ENCODE results near the gene RNF223.
"Not testable (repeated sequence)": the region's sequence is repeated elsewhere in the genome, so short reads cannot be mapped to it uniquely, and the experiment has no call there.

RNF223 gene

DNA sequence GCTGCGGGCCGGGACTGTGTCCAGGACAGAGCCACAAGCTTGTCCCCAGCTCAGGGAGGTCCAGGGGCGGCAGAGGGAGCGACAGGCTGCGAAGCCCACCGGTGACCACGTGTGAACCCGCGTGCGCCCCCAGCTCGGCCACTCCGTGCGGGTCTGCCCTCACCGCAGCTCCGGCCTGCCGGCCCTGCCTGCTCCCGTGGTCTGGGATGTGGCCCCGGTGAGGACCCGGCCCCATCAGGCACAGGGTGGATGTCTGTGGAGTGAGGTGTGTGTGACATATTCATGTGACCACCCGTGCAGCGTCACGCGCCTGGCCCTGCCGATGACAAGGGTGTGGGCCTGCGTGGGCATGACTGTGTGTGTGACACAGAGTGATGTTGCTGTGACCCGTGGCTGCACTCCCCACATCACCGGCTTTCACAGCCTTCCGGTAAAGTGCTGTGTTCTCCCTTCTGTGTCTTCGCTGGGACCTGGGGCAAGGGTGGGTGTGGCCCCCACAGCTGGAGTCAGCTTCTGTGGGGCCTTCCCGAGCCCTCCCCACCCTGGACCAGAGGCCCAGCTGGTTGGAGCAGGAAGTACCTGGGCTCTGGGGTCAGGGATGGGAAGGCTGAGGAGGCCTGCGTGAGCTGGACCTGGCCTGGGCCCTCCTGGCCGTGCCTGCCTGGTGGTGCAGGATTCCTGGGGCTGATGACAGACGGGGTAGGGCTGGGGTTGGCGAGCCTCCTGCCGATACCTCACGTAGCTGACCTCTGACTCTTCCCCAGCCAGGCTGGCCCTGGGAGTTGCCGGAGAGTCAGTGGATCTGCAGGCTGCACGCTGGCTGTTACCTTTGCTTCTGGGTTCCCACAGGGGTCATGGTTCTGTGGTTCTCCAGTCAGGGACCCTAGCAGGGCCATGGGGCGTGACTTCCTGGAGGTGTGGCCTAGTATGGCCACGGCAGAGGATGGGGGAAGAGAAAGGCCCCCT is 4.1 kb downstream of the RNF223 start:
- no peak for DNase-seq

- no peak for DNase-seq
These were observed 4.9 kb downstream of the RNF223 start for GRCh38 chr1:1069056-1069710.

DNA sequence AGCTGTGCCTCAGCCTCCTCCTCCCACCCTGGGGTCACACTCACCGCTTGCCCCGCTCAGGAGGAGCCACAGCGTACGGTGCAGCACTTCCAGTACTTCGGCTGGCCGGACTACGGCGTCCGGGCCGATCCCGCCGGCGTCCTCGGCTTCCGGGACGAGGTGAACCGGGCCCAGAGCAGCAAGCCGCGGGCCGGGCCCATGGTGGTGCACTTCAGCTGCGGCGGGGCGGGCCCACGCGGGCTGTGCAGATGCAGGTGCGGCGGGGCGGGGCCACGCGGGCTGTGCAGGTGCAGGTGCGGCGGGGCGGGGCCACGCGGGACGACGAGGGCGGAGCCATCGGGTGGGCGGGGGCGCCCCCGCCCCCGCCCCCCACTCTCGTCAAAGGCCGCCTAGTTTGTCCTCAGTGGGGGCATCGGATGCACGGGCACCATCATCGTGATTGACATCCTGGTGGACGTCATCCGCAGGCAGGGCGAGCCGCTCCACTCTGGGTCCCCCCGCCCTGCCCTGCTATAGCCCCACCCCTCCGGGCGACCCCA is 5.5 kb downstream of the RNF223 start:
- no peak for DNase-seq

GRCh38 chr1:1067860-1068516 is 6.1 kb downstream of the RNF223 start:
- DNase-seq = no peak

GRCh38 chr1:1067284-1067859 is 6.7 kb downstream of the RNF223 start:
- DNase-seq = no peak

GRCh38 chr1:1066403-1067283 is 7.5 kb downstream of the RNF223 start:
- no peak for DNase-seq

DNA sequence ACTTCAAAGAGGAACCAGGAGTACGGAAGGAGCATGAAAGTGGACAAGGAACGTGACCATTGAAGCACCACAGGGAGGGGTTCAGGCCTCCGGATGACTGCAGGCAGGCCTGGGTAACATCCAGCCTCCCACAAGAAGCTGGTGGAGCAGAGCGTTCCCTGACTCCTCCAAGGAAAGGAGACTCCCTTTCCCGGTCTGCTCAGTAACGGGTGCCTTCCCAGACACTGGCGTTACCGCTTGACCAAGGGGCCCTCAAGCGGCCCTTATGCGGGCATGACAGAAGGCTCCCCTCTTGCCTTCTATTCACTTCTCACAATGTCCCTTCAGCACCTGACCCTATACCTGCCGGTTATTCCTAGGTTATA is 8.2 kb downstream of the RNF223 start:
- not testable (repeated sequence) for DNase-seq

DNA sequence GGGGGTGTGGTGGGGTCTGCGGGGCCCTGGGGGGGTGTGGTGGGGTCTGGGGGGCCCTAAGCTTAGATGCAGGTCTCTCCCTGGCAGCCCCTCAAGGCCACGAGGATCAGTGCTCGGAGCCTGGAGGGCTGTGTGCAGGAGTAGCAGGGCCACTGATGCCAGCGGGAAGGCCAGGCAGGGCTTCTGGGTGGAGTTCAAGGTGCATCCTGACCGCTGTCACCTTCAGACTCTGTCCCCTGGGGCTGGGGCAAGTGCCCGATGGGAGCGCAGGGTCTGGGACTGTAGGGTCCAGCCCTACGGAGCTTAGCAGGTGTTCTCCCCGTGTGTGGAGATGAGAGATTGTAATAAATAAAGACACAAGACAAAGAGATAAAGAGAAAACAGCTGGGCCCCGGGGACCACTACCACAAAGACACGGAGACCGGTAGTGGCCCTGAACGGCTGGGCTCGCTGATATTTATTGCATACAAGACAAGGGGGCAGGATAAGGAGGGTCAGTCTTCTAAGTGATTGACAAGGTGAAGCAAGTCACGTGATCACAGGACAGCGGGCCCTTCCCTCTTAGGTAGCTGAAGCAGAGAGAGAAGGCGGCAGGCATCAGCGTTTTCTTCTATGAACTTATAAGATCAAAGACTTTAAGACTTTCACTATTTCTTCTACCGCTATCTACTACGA is 8.7 kb downstream of the RNF223 start:
- DNase-seq = no peak

GRCh38 chr1:1063945-1064831 is 9.9 kb downstream of the RNF223 start:
- no peak for DNase-seq

DNA sequence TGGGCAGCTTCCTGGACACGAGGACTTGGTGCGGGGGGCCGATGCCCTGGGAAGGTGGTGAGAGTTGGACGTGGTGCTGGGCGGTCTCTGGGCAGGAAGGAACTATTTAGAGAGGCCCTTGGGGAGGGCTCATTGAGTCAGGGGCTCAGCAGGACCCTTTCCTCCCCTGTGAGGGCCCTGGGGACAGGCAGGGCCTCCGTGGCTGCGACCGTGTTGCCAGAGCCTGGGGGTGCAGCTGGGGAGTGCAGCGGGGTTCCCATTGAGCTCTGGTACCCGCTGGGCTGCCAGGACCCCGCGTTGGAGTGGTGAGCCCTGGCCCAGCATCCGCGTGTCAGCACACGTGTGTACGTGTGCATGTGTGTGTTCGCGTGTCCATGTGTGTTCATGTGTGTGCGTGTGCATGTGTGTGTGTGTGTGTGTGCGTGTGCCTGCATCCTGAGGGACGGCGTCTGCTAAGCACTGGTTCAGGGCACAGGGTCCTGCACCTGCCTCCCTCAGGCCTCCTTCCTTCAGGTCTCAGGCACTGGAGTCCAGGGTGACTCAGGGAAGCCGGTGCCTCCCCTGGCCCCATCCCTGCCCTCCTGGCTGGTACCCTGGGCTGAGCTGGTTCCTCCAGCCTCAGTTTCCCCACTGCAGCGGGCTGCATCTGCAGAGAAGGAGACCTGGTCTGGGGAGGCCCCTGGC is 10.7 kb downstream of the RNF223 start:
- DNase-seq = no peak

DNA sequence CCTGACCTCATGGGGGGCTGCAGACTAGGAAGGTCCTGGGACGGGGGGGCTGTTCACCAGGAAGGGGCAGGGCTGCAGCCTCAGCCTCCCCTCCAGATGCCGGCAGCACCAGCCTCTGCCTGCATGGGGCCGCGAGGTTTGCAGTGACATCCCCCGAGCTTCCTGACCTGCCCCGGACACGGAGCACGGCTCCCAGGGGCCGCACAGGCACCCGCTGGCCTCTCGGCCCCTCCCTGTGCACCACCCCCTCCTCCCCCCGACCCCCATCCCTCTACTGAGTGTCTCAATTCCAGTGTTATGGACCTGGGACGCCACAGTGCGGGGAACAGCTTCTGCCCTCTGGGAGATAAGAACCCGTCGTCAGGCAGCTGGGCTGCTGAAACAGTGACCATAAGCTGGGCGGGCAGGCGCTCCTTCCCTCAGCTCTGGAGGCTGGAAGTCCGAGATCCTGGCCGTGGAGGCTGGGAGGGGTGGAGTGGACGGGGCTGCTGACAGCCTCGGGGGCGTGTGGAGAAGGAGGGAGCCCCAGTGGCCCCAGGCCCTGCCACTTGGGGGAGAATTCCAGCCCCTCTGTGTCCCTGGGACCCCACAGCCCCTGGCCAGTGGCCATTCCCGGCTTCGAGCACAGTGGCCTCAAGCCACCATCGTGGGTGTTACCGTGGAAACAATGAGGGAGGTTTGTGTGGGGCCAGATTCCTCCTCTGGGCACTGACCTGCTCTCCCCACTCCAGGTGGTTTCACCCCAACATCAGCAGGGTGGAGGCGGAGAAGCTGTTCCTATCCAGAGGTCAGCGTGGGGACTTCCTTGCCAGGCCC is 11.6 kb downstream of the RNF223 start:
- no peak for DNase-seq

DNA sequence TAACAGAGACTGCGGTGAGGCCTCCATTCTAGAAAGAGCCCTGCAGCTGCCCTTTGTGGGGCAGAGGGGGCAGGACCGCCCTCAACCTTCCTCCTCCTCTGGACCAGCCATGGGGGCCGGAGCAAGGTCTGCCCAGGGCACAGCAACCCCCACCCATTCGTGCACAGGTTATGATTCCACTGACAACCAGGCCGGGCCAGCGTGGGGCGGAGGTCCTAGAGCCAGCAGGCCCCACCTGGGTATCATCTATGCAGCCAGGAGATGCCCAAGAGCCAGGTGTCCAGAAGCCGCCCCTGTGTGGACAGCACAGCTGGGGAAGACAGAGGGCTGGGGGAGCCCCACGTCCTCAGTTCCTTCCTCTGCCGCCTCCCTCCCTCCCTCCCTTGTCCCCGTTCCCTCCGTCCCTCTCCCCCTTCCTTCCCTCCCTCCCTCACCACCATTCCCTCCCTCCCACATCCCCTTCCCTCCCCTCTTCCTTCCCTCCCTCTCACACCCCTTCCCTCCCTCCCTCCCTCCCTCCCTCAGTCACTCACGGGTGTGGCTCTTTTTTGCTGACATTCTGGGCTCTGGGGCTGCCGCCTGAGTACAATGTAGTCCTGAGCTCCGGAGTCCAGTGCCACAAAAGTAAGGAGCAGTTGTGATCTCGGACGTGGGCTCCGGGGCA is 12.3 kb downstream of the RNF223 start:
- no peak for DNase-seq

DNA sequence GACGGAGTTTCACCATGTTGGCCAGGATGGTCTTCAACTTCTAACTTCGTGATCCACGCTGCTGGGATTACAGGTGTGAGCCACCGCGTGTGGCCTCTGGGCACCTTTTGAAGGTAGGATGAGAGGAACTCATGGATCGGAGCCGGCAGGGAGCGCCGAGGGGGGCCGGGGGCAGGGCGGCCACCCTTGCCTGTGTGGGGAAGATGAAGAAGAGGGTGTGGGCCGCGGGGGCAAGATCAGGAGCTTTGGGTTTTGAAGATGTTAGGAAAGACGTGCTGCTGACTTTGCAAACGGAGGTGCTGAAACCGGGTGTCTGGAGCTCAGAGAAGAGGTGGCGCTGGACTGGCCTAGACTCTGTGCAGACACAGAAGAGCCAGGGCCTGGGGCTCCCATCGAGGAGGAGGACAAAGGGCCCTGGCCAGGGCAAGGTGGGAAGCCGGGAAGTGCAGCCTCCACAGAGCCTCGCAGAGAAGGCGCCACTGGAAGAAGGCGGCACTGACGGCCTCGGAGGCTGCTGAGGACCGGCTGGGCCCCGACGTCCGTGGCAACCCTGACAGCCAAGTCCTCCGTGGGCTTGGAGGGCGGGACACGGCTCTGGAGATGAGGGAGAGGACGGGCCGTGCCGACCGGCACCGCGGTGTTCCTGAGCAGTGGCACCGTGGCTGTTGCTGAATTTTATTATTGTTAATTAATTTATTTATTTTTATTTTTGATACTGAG is 13.7 kb downstream of the RNF223 start:
- no peak for DNase-seq

DNA sequence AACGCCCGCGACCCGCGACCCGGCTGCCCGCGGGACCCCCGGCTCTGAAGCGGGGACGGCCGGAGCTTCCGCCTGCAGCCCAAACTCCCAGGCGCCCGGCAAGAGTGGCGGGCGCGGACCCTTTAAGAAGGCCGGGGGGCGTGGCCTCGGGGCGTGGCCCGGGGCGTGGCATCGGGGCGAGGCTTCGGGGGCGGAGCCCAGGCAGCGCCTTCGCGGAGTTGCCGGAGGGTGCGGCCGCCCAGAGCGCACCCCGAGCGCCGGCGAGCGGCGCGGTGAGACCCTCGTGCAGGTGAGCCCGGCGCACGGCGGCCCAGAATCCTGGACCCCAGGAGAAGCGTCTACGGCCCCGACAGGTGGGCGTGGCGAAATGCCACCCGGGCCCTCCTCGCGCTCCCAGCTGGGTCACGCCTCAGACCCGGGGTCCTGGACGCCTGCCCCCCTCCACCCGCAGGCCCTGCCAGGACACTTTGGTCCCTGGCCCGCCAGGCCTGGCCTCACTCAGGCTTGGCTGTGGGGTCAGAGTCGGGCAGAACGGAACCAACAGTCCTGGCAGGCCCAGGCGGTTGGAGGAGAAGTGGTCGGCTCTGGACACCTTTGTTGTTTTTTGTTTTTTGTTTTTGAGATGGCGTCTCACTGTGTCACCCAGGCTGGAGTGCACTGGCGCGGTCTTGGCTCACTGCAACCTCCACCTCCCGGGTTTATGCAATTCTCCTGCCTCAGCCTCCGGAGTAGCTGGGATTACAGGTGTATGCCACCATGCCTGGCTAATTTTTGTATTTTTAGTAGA is 14.4 kb downstream of the RNF223 start:
- DNase-seq = peak; percentile 82

- DNase-seq = no peak
These were observed 15.1 kb downstream of the RNF223 start for GRCh38 chr1:1058921-1059493.

All from KG1 (cell line).